Measurements from ENCODE around the gene IFIT1B. TPM values are rescaled to one million over a fixed set of nuclear protein-coding genes. Genes with fewer than 3 reads are reported as not detected.
A peak's percentile ranks its signal among the peaks of the same experiment; 100 is the strongest.

Gene IFIT1B
- polyA plus RNA-seq, 1 donor (not counting 4 experiments of a cell fraction or from before 2014, with no cell fraction given): not detected

GRCh38 chr10:89431977-89432376, 54.1 kb downstream of the IFIT1B start:
- H2AFZ ChIP-seq (ENCODE audit: control insufficient read depth, low read length): no peak overlapping the region
- no peaks in the 10 kb centered on the region for H4K20me1 ChIP-seq (ENCODE audit: control insufficient read depth, extremely low read depth, insufficient read depth, low read length)
- H3K27ac ChIP-seq (ENCODE audit: control insufficient read depth, insufficient read depth, low read length): no peak overlapping the region
- no peak overlapping the region for H3K9ac ChIP-seq (ENCODE audit: control insufficient read depth, extremely low read depth, insufficient read depth, low read length)
- no peak for TF ChIP-seq EZH2 (IDR thresholded peaks at IDR 0.05; ENCODE audit: low read length)
- TF ChIP-seq, protein P1, sequence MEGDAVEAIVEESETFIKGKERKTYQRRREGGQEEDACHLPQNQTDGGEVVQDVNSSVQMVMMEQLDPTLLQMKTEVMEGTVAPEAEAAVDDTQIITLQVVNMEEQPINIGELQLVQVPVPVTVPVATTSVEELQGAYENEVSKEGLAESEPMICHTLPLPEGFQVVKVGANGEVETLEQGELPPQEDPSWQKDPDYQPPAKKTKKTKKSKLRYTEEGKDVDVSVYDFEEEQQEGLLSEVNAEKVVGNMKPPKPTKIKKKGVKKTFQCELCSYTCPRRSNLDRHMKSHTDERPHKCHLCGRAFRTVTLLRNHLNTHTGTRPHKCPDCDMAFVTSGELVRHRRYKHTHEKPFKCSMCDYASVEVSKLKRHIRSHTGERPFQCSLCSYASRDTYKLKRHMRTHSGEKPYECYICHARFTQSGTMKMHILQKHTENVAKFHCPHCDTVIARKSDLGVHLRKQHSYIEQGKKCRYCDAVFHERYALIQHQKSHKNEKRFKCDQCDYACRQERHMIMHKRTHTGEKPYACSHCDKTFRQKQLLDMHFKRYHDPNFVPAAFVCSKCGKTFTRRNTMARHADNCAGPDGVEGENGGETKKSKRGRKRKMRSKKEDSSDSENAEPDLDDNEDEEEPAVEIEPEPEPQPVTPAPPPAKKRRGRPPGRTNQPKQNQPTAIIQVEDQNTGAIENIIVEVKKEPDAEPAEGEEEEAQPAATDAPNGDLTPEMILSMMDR (optimal IDR thresholded peaks at IDR 0.05 in 1 of 3, IDR thresholded peaks at IDR 0.05 in 1 of 3, conservative IDR thresholded peaks at IDR 0.05 in 1 of 3; ENCODE audit: extremely low read depth in 1 of 3, insufficient read depth in 2 of 3, low read length in 3 of 3): no peak
- H3K27me3 ChIP-seq (ENCODE audit: control insufficient read depth, extremely low read depth, insufficient read depth, low read length): no peaks in the 10 kb centered on the region
- peaks cover 27% of the 10 kb centered on the region for H3K4me1 ChIP-seq (ENCODE audit: control insufficient read depth, extremely low read depth, insufficient read depth, low read length)
- H3K9me3 ChIP-seq (ENCODE audit: control insufficient read depth, low read depth, low read length): no peaks in the 10 kb centered on the region
- H3K4me2 ChIP-seq (ENCODE audit: control insufficient read depth, extremely low read depth, insufficient read depth, low read depth, low read length): peak overlapping the region; percentile 6
- no peaks in the 10 kb centered on the region for H3K79me2 ChIP-seq (ENCODE audit: control insufficient read depth, insufficient read depth, low read length)
- FAIRE-seq: peak; percentile 69
- H3K36me3 ChIP-seq (ENCODE audit: control insufficient read depth in 2 of 2, extremely low read depth in 1 of 2, insufficient read depth in 2 of 2, low read length in 2 of 2): no peaks in the 10 kb centered on the region
- peak; percentile 59 for DNase-seq (ENCODE audit: low read depth, low spot score)
- dilution Hi-C loops (cut with MboI; ENCODE audit: extremely low pct_ligation_motif_present, low sequenced_read_pairs): no loop called here
- no peaks in the 10 kb centered on the region for H3K9me1 ChIP-seq (ENCODE audit: control insufficient read depth, extremely low read depth, insufficient read depth, low read length)
- H3K4me3 ChIP-seq (ENCODE audit: control insufficient read depth in 2 of 3, extremely low read depth in 1 of 3, insufficient read depth in 2 of 3, low read depth in 1 of 3, low read length in 3 of 3): no peak overlapping the region

Other genes with a start within 250 kb of the IFIT1B start
- 0.05 to 0.37 TPM in 2 of 3 replicates, not detected in the other for gene CH25H, start 170.7 kb upstream of the IFIT1B start, polyA plus RNA-seq
- gene LIPA, start 126.3 kb upstream of the IFIT1B start, polyA plus RNA-seq: 105 to 157 TPM (median 156 TPM) in 3 replicates
- gene IFIT2, start 76.0 kb upstream of the IFIT1B start, polyA plus RNA-seq: 3.4 to 4.3 TPM (median 3.9 TPM) in 3 replicates
- 30.2 to 83.1 TPM (median 42.6 TPM) in 3 replicates for gene IFIT3, start 50.1 kb upstream of the IFIT1B start, polyA plus RNA-seq
- 96.9 to 140 TPM (median 112 TPM) in 3 replicates for gene IFIT1, start 14.6 kb downstream of the IFIT1B start, polyA plus RNA-seq
- 10.7 to 15.8 TPM (median 14.8 TPM) in 3 replicates for gene IFIT5, start 36.5 kb downstream of the IFIT1B start, polyA plus RNA-seq
- 0.09 to 0.10 TPM (median 0.10 TPM) in 3 replicates for gene SLC16A12, start 157.5 kb downstream of the IFIT1B start, polyA plus RNA-seq